ENCODE data around the gene SLC29A4.
"Not testable (repeated sequence)": the region's sequence is repeated elsewhere in the genome, so short reads cannot be mapped to it uniquely, and the experiment has no call there.

The SLC29A4 gene

GRCh38 chr7:5282543-5283316 lies at the start of gene SLC29A4:
SLC29A4 (plus strand) TSS chr7:5282943; CDS start chr7:5287817, 4,874 bp downstream.
- Histone ChIP-seq H3K4me3 (ENCODE audit: low read length) (peak within 1 kb of the TSS; percentile 66), H3K36me3 (ENCODE audit: insufficient read depth, low read depth, low read length) (no peaks in the 10 kb centered on the region), H3K9ac (ENCODE audit: low read depth, low read length) (no peak within 1 kb of the TSS), H3K4me1 (ENCODE audit: insufficient read depth, low read length) (no peaks in the 10 kb centered on the region), H3K27me3 (ENCODE audit: insufficient read depth, low read length) (peaks cover 20% of the 10 kb centered on the region), H3K27ac (ENCODE audit: low read length) (no peak within 1 kb of the TSS), H3K9me3 (ENCODE audit: insufficient read depth, low read depth, low read length) (no peaks in the 10 kb centered on the region)

- no peaks in the 10 kb centered on the region for H3K9me3 ChIP-seq (ENCODE audit: insufficient read depth, low read depth, low read length)
- no peaks in the 10 kb centered on the region for H3K4me1 ChIP-seq (ENCODE audit: insufficient read depth, low read length)
- H3K9ac ChIP-seq (ENCODE audit: low read depth, low read length): no peak overlapping the region
- no peaks in the 10 kb centered on the region for H3K27me3 ChIP-seq (ENCODE audit: insufficient read depth, low read length)
- H3K27ac ChIP-seq (ENCODE audit: low read length): no peak overlapping the region
- no peak overlapping the region for H3K4me3 ChIP-seq (ENCODE audit: low read length)
- peaks cover 25% of the 10 kb centered on the region for H3K36me3 ChIP-seq (ENCODE audit: insufficient read depth, low read depth, low read length)
These were observed 47.6 kb upstream of the SLC29A4 start for GRCh38 chr7:5234852-5235831.

GRCh38 chr7:5237286-5237685 lies 45.5 kb upstream of the SLC29A4 start:
- Histone ChIP-seq H3K4me3 (ENCODE audit: low read length) (no peak overlapping the region), H3K36me3 (ENCODE audit: insufficient read depth, low read depth, low read length) (peaks cover 3% of the 10 kb centered on the region), H3K4me1 (ENCODE audit: insufficient read depth, low read length) (no peaks in the 10 kb centered on the region), H3K27ac (ENCODE audit: low read length) (no peak overlapping the region), H3K9me3 (ENCODE audit: insufficient read depth, low read depth, low read length) (no peaks in the 10 kb centered on the region), H3K27me3 (ENCODE audit: insufficient read depth, low read length) (peaks cover 11% of the 10 kb centered on the region), H3K9ac (ENCODE audit: low read depth, low read length) (no peak overlapping the region)

GRCh38 chr7:5238500-5238899 lies 44.2 kb upstream of the SLC29A4 start:
- H3K4me1 ChIP-seq (ENCODE audit: insufficient read depth, low read length): no peaks in the 10 kb centered on the region
- no peak overlapping the region for H3K27ac ChIP-seq (ENCODE audit: low read length)
- no peak overlapping the region for H3K4me3 ChIP-seq (ENCODE audit: low read length)
- peaks cover 11% of the 10 kb centered on the region for H3K27me3 ChIP-seq (ENCODE audit: insufficient read depth, low read length)
- H3K9ac ChIP-seq (ENCODE audit: low read depth, low read length): no peak overlapping the region
- H3K36me3 ChIP-seq (ENCODE audit: insufficient read depth, low read depth, low read length): no peaks in the 10 kb centered on the region
- no peaks in the 10 kb centered on the region for H3K9me3 ChIP-seq (ENCODE audit: insufficient read depth, low read depth, low read length)

- Histone ChIP-seq H3K4me3 (ENCODE audit: low read length) (no peak overlapping the region), H3K27me3 (ENCODE audit: insufficient read depth, low read length) (peaks cover 11% of the 10 kb centered on the region), H3K9ac (ENCODE audit: low read depth, low read length) (no peak overlapping the region), H3K36me3 (ENCODE audit: insufficient read depth, low read depth, low read length) (no peaks in the 10 kb centered on the region), H3K27ac (ENCODE audit: low read length) (no peak overlapping the region), H3K9me3 (ENCODE audit: insufficient read depth, low read depth, low read length) (no peaks in the 10 kb centered on the region), H3K4me1 (ENCODE audit: insufficient read depth, low read length) (no peaks in the 10 kb centered on the region)
These were observed 39.5 kb upstream of the SLC29A4 start for GRCh38 chr7:5243261-5243660.

- H3K9ac ChIP-seq (ENCODE audit: low read depth, low read length): no peak overlapping the region
- H3K27ac ChIP-seq (ENCODE audit: low read length): no peak overlapping the region
- H3K4me3 ChIP-seq (ENCODE audit: low read length): no peak overlapping the region
- no peaks in the 10 kb centered on the region for H3K9me3 ChIP-seq (ENCODE audit: insufficient read depth, low read depth, low read length)
- peaks cover 5% of the 10 kb centered on the region; the same call in 1 of the 2 replicates for H3K4me1 ChIP-seq (ENCODE audit: insufficient read depth, low read length)
- H3K36me3 ChIP-seq (ENCODE audit: insufficient read depth, low read depth, low read length): no peaks in the 10 kb centered on the region
- H3K27me3 ChIP-seq (ENCODE audit: insufficient read depth, low read length): no peaks in the 10 kb centered on the region
These were observed 34.4 kb upstream of the SLC29A4 start for GRCh38 chr7:5248201-5248885.

GRCh38 chr7:5250787-5251186 lies 32.0 kb upstream of the SLC29A4 start:
- H3K4me1 ChIP-seq (ENCODE audit: insufficient read depth, low read length); H3K9ac ChIP-seq (ENCODE audit: low read depth, low read length); H3K27ac ChIP-seq (ENCODE audit: low read length); H3K4me3 ChIP-seq (ENCODE audit: low read length); H3K27me3 ChIP-seq (ENCODE audit: insufficient read depth, low read length); H3K9me3 ChIP-seq (ENCODE audit: insufficient read depth, low read depth, low read length); H3K36me3 ChIP-seq (ENCODE audit: insufficient read depth, low read depth, low read length): not testable (repeated sequence)

- H3K9me3 ChIP-seq (ENCODE audit: insufficient read depth, low read depth, low read length); H3K36me3 ChIP-seq (ENCODE audit: insufficient read depth, low read depth, low read length); H3K4me3 ChIP-seq (ENCODE audit: low read length); H3K27ac ChIP-seq (ENCODE audit: low read length); H3K4me1 ChIP-seq (ENCODE audit: insufficient read depth, low read length); H3K27me3 ChIP-seq (ENCODE audit: insufficient read depth, low read length); H3K9ac ChIP-seq (ENCODE audit: low read depth, low read length): not testable (repeated sequence)
These were observed 29.2 kb upstream of the SLC29A4 start for GRCh38 chr7:5253529-5253928.

GRCh38 chr7:5254371-5254770 lies 28.4 kb upstream of the SLC29A4 start:
- H3K9ac ChIP-seq (ENCODE audit: low read depth, low read length); H3K4me3 ChIP-seq (ENCODE audit: low read length); H3K27ac ChIP-seq (ENCODE audit: low read length); H3K9me3 ChIP-seq (ENCODE audit: insufficient read depth, low read depth, low read length); H3K36me3 ChIP-seq (ENCODE audit: insufficient read depth, low read depth, low read length); H3K4me1 ChIP-seq (ENCODE audit: insufficient read depth, low read length); H3K27me3 ChIP-seq (ENCODE audit: insufficient read depth, low read length): not testable (repeated sequence)

GRCh38 chr7:5255832-5256231 lies 26.9 kb upstream of the SLC29A4 start:
- Histone ChIP-seq H3K4me3 (ENCODE audit: low read length) (no peak overlapping the region), H3K27me3 (ENCODE audit: insufficient read depth, low read length) (no peaks in the 10 kb centered on the region), H3K27ac (ENCODE audit: low read length) (no peak overlapping the region), H3K4me1 (ENCODE audit: insufficient read depth, low read length) (peaks cover 5% of the 10 kb centered on the region; the same call in 1 of the 2 replicates), H3K36me3 (ENCODE audit: insufficient read depth, low read depth, low read length) (no peaks in the 10 kb centered on the region), H3K9ac (ENCODE audit: low read depth, low read length) (no peak overlapping the region), H3K9me3 (ENCODE audit: insufficient read depth, low read depth, low read length) (no peaks in the 10 kb centered on the region)

- not testable (repeated sequence) for H3K36me3 ChIP-seq (ENCODE audit: insufficient read depth, low read depth, low read length); H3K4me1 ChIP-seq (ENCODE audit: insufficient read depth, low read length); H3K4me3 ChIP-seq (ENCODE audit: low read length); H3K27me3 ChIP-seq (ENCODE audit: insufficient read depth, low read length); H3K27ac ChIP-seq (ENCODE audit: low read length); H3K9me3 ChIP-seq (ENCODE audit: insufficient read depth, low read depth, low read length); H3K9ac ChIP-seq (ENCODE audit: low read depth, low read length)
These were observed 22.1 kb upstream of the SLC29A4 start for GRCh38 chr7:5260530-5261068.

All from iPS-20b (cell line).